ENCODE measurements around the gene SMTN.
"Not testable (repeated sequence)": the region's sequence is repeated elsewhere in the genome, so short reads cannot be mapped to it uniquely, and the experiment has no call there.

- not testable (repeated sequence) for TF ChIP-seq CHD2 (IDR thresholded peaks at IDR 0.05; ENCODE audit: low read length, partially characterized antibody); IRF3 (IDR thresholded peaks at IDR 0.05; ENCODE audit: low read depth, low read length); POLR2AphosphoS5 (IDR thresholded peaks at IDR 0.05; ENCODE audit: low read depth, low read length); EZH2phosphoT487 (IDR thresholded peaks at IDR 0.05; ENCODE audit: borderline replicate concordance, low read depth)
Observed at GRCh38 chr22:31112547-31113091, 31.5 kb downstream of the SMTN start.

Data from SK-N-SH (cell line).